ENCODE results near the gene SLC6A18. TPM values are rescaled to one million over a fixed set of nuclear protein-coding genes. Genes with fewer than 3 reads are reported as not detected.

Gene SLC6A18
- total RNA-seq, 1 donor from 2014 or later: not detected

DNA sequence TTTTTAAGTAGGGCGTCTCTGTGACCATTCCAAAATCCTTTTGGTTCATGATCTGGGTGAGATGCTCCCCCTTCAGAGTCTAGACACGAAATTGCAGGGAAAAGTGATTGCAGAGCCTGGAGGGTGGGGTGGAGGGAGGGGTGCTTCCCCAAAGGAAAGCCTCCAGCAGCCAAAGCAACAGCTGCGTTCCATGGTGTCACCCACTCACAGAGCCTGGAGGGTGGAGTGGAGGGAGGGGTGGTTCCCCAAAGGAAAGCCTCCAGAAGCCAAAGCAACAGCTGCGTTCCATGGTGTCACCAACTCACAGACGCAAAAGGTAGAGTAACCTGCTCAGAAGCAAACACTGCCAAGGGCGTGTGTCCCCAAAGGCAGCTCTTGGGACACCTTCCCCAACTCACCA, 22.6 kb downstream of the SLC6A18 start:
- no peak overlapping the region for H3K4me3 ChIP-seq
- no peaks in the 10 kb centered on the region for H3K4me1 ChIP-seq
- DNase-seq (ENCODE audit: extremely low spot score in 2 of 2): no peak
- TF ChIP-seq, protein P1, sequence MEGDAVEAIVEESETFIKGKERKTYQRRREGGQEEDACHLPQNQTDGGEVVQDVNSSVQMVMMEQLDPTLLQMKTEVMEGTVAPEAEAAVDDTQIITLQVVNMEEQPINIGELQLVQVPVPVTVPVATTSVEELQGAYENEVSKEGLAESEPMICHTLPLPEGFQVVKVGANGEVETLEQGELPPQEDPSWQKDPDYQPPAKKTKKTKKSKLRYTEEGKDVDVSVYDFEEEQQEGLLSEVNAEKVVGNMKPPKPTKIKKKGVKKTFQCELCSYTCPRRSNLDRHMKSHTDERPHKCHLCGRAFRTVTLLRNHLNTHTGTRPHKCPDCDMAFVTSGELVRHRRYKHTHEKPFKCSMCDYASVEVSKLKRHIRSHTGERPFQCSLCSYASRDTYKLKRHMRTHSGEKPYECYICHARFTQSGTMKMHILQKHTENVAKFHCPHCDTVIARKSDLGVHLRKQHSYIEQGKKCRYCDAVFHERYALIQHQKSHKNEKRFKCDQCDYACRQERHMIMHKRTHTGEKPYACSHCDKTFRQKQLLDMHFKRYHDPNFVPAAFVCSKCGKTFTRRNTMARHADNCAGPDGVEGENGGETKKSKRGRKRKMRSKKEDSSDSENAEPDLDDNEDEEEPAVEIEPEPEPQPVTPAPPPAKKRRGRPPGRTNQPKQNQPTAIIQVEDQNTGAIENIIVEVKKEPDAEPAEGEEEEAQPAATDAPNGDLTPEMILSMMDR (IDR thresholded peaks at IDR 0.05): no peak
- TF ChIP-seq POLR2A (IDR thresholded peaks at IDR 0.05) (no peak), POLR2AphosphoS5 (IDR thresholded peaks at IDR 0.05; ENCODE audit: insufficient read depth in 1 of 2, low read depth in 1 of 2) (no peak)
- H3K36me3 ChIP-seq: no peaks in the 10 kb centered on the region
- no peaks in the 10 kb centered on the region for H3K27me3 ChIP-seq
- no peaks in the 10 kb centered on the region for H3K9me3 ChIP-seq
- intact Hi-C loops (cut with DNase I): no loop called here
- H3K27ac ChIP-seq: no peak overlapping the region

DNA sequence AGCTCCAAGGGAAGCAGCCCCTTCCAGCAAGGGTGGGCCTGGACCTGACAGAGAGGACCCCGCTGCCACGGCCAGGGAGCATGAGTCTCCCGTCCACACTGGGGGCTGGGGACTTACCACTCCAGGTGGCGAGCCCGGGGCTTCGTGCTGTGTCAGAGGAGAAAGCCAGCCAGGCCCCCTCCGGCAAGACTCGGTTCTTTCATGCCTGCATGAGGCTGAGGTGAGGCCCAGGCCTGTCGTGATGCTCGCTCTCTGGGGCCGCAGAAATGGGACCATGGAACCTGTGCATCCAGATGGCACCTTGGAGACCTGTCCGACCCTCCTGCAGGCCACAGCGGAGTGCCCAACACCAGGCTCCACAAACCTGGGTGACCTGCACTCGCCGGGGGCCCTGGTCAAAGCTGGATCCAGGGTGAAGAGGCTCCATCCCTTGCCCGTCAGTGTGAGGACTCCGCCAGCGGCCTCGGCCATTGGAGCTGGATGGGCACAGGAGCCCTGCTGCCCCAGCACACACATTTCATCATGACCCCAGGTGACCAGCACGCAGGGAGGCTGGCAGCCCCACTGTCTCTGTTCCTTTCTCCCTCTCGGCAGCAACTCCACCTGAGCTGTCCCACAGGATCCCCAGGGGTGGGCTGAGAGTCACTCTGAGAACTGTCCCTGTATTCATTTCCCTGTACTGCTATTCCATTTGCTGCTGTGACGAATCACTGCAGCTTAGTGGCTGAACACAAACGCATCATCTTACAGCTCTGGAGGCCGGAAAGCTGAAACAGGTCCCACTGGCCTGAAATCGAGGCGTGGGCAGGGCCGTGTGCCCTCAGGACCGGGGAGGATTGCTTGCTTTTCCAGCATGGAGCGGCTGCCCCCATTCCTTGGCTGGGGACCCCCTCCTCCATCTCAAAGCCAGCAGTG, 24.4 kb downstream of the SLC6A18 start:
- intact Hi-C loops (cut with DNase I): no loop called here
- H3K36me3 ChIP-seq: no peaks in the 10 kb centered on the region
- H3K27me3 ChIP-seq: no peaks in the 10 kb centered on the region
- no peak overlapping the region for H3K4me3 ChIP-seq
- no peak overlapping the region for H3K27ac ChIP-seq
- no peak for DNase-seq (ENCODE audit: extremely low spot score in 2 of 2)
- no peaks in the 10 kb centered on the region for H3K4me1 ChIP-seq
- TF ChIP-seq, protein P1 (IDR thresholded peaks at IDR 0.05): no peak
- TF ChIP-seq POLR2A (IDR thresholded peaks at IDR 0.05) (no peak), POLR2AphosphoS5 (IDR thresholded peaks at IDR 0.05; ENCODE audit: insufficient read depth in 1 of 2, low read depth in 1 of 2) (no peak)
- H3K9me3 ChIP-seq: no peaks in the 10 kb centered on the region

DNA sequence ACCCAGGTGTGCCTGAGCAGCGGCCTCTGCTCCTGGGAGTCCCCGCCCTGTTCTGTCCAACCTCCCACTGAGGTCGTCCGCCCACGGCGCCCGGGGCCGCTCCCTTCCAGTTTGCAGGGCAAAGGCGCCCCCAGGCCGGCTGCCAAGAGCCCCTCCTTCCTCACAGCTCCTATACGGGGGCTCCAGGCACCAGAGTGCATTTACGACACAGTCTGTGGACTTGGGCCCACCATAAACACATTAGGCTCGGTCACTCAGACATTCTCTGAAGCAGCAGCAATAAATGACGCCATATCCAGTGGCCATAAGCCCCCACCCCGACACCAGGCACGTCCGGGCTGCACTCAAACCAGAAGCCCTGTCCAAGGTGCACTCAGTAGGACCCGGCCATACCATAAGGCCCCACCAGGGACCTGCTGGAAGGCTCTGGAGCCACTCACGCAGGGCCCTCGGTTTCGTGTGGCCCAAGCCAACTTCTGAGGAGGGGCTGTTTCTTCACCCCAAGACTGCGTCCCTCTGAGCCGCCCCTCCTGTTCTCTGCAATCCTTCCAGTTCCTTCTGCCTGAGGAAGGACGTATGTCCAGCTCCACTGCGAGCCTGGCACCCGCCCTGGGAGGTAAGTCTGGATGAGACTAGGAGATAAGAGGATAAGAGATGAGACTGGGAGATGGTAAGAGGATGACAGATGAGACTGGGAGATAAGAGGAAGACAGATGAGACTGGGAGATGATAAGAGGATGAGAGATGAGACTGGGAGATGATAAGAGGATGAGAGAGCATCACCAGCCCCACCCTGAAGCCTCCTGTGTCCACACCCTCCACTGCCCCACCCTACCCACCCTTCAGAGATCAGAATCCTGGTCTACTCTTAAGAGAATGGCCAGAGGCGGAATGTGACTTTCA, 26.7 kb downstream of the SLC6A18 start:
- H3K36me3 ChIP-seq: no peaks in the 10 kb centered on the region
- H3K4me3 ChIP-seq: no peak overlapping the region
- intact Hi-C loops (cut with DNase I): no loop called here
- no peak for DNase-seq (ENCODE audit: extremely low spot score in 2 of 2)
- H3K27me3 ChIP-seq: no peaks in the 10 kb centered on the region
- TF ChIP-seq POLR2AphosphoS5 (IDR thresholded peaks at IDR 0.05; ENCODE audit: insufficient read depth in 1 of 2, low read depth in 1 of 2) (no peak), POLR2A (IDR thresholded peaks at IDR 0.05) (no peak)
- TF ChIP-seq, protein P1 (IDR thresholded peaks at IDR 0.05): no peak
- no peaks in the 10 kb centered on the region for H3K4me1 ChIP-seq
- no peak overlapping the region for H3K27ac ChIP-seq
- H3K9me3 ChIP-seq: no peaks in the 10 kb centered on the region

DNA sequence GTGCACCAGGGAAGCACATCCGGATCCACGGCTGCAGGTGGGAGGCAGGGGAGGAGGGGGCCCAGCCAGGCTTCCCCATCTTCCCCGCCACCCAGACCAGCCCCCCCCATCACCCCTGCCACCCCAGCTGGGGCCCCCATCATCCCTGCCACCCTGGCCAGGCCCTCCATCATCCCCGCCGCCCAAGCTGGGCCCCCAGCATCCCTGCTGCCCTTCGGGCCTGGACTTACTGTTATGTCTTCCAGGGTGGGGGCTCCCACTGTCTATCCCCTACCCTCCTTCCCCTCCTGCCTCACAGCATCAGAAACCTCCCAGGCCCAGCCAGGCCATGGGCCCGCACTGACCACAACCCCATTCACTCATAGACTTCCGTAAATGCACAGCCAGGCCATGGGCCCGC, 27.5 kb downstream of the SLC6A18 start:
- Histone ChIP-seq H3K9me3 (no peaks in the 10 kb centered on the region), H3K36me3 (no peaks in the 10 kb centered on the region), H3K27ac (no peak overlapping the region), H3K4me1 (no peaks in the 10 kb centered on the region), H3K27me3 (no peaks in the 10 kb centered on the region), H3K4me3 (no peak overlapping the region)
- intact Hi-C loops (cut with DNase I): no loop called here
- TF ChIP-seq POLR2A (IDR thresholded peaks at IDR 0.05) (no peak), POLR2AphosphoS5 (IDR thresholded peaks at IDR 0.05; ENCODE audit: insufficient read depth in 1 of 2, low read depth in 1 of 2) (no peak)
- TF ChIP-seq, protein P1 (IDR thresholded peaks at IDR 0.05): no peak
- DNase-seq (ENCODE audit: extremely low spot score in 2 of 2): no peak

All from vagina (tissue), 2 donors.